Activated CD4-positive, alpha-beta T cell treated with anti-CD3 and anti-CD28 coated beads for 4 hours (primary cell): Measurements from ENCODE around the gene TDRD5.

Experiments
- DNase-seq, 2 donors: peaks; one replicate each; pipeline ENCODE4 v3.0.0-alpha.2; 2020

The TDRD5 gene, protein sequence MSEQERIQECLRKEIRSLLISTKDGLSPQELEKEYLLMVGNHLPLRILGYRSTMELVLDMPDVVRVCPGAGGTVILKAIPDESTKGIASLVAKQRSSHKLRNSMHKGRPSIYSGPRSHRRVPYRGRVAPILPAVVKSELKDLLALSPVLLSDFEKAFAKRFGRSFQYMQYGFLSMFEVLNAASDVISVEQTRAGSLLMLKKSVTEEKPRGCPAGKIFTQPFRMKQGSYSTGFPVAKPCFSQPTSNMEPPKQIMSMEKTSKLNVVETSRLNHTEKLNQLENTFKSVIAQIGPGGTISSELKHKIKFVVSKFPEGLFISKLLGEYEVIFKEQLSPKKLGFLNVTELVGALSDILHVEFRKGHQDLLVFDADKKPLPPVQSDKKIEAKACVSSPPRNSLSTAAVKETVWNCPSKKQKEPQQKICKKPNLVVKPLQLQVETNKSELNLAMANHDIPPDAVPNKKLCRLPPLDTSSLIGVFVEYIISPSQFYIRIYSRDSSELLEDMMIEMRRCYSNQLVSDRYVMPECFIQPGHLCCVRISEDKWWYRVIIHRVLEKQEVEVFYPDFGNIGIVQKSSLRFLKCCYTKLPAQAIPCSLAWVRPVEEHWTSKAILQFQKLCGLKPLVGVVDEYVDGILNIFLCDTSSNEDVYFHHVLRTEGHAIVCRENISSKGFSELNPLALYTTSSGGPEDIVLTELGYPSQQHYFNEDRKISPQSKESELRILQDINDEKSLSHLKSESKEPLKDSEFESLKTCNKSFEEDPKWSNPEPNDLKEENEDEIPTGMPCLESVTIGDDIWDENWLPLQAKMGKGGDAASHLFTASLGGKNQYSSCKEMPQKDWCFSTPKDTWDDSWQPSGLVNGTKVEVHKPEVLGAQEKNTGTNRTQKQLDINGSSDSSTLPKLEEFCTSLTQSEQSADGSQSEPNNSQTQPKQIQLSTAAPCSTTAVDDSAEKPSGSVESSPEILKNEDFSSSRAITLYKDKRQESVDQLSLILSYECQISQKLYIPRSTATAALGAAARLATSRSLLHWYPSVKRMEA

DNA sequence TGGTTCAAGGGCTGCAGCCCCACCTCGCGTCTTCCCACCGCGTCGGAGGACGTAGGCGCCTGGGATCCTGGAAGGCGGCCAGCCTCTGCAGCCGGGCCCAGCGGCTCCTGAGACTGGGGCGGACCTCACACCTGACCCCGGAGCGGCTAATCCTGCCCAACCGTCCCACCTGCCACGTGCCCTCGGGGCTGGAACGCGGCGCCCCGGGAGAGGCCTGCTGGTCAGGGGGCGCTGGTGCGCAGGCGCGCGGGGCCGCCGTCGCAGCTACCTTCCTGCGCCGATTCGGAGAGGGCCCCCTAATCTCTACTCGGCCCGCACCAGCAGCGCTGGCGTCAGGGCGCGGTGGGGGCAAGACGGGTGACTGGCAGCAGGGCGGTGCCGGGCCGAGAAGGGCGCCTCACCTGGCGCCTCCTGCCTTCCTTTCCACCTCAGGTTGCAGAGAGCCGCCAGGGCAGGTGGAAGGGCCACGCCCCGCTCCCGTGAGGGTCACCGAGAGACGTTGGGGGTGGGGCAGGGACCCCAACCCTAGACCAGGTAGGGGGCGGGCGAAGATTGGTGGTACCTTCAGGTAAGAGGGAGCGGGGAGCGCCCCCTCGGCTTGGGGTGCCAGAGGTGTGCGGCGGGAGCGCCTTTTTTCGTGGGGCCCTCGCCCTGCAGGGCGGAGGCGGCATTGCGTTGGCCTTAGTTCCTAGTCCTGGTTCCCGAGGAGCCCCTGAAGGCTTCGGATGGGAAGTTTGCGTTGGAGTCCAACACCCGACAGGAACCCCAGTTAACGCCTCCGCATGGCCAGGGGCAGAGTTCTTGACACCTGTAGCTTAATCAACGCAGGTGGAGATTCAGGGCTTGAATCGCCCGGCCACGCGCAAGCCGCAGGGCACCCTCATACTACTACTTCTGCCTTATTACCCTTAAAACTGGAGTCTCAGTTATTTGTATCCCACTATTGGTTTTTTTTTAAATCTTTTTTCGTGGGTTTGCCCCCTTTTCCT is at the start of gene TDRD5:
TSS of gene TDRD5 (plus strand) at position 241 of the 989 bp plus-strand sequence. CDS start 784 bp downstream, outside the sequence.
- no peak for DNase-seq

- DNase-seq, result no peak
Measured at GRCh38 chr1:179545321-179545720, 46.3 kb upstream of the TDRD5 start.

GRCh38 chr1:179547021-179547535 is 44.6 kb upstream of the TDRD5 start:
- DNase-seq, result no peak

- no peak for DNase-seq
Measured at GRCh38 chr1:179548666-179549367, 42.8 kb upstream of the TDRD5 start.

- DNase-seq, result no peak
Measured at GRCh38 chr1:179549368-179549700, 42.3 kb upstream of the TDRD5 start.

DNA sequence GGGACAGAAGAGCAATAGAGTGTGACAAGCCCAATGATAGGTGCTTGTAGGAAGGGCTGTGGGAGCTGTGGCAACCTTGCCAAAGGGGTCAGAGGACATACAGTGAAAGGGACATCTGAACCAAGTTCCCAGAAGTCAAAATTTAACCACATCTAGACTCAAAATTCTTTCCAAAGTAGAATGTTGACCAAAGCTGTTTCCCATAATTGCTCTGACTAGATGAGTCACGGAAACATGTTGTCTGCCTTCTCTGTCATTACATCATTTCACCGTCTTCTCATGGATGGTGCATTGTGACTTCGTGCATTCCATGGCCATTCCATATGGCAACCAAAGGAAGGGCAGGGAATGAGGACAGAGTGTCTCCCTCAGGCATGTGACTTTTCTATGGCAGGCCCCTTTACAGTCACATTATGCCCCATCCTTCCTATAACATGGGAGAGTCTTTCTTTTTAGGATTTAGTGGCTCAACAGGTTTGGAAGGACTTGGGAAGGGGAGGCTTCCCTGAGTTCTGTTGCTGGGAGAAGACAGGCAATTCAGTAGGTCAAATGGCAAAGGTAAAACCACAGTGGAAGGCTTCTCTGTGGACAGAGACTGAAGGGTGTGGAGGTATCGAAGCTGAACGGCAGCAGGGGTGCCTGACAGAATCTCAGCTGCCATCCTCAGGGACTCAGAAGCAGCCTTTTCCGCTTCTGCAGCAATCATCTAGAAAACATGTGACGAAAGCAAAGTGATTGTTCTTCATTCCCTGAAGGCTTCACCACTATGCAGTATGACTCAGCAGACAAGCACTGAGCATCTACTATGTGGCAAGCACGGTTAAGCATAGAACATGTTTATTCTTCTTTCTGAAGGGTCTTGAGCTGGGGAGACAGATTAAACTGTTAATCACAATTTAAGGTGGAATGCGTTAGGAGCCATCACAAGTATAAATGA is 40.6 kb upstream of the TDRD5 start:
- DNase-seq, result no peak

DNA sequence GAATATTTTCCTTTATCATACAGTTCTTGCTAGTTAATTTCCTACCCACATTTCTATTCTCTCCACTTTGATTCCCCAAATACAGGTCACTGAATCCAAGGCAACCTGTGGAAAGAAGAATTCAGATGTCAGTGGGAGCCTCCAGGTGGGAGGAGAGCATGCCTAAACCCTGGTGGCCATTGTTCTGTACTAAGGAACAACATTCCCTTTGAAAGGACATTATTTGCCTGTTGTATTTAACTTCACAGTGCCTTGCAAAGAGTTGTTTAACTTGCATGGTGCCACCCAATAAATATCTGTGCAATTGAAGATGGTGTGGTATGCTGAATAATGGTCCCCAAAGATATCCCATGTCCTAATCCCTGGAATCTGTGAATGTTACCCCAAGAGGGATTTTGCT is 37.2 kb upstream of the TDRD5 start:
- DNase-seq, result no peak

- DNase-seq, result no peak
Measured at GRCh38 chr1:179558078-179558477, 33.6 kb upstream of the TDRD5 start.

- DNase-seq, result no peak
Measured at GRCh38 chr1:179575497-179576314, 15.9 kb upstream of the TDRD5 start, which contains the start of gene NPHS2. Gene NPHS2 (minus strand): TSS chr1:179575948. CDS start chr1:179575864, 84 bp downstream.

- DNase-seq, result no peak
Measured at GRCh38 chr1:179576509-179576908, 15.1 kb upstream of the TDRD5 start.

DNA sequence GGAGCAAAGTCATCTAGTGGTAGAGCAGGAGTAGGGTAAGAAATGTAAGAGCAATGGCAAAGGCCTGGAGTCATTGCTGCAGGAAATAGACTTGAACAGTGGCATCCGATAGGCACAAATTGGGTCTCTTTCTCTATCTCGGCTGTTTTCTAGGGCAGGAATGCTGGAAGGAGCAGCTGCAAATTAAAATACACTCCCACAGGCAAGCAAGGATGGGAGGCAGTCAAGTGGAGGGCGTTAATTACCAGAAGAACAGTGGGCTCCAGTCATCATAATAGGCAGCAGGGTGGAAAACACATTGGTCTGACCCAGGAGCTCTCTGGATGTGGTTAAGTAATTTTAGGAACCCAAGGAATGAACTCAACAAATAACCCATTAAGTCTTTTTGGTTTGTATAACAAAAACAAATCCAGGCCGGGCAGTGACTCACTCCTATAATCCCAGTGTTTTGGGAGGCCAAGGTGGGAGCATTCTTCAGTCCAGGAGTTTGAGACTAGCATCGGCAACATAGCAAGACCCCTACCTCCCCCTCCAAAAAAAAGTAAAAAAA is 7.8 kb upstream of the TDRD5 start:
- no peak for DNase-seq

- DNase-seq, result no peak
Measured at GRCh38 chr1:179586107-179586823, 5.4 kb upstream of the TDRD5 start.

DNA sequence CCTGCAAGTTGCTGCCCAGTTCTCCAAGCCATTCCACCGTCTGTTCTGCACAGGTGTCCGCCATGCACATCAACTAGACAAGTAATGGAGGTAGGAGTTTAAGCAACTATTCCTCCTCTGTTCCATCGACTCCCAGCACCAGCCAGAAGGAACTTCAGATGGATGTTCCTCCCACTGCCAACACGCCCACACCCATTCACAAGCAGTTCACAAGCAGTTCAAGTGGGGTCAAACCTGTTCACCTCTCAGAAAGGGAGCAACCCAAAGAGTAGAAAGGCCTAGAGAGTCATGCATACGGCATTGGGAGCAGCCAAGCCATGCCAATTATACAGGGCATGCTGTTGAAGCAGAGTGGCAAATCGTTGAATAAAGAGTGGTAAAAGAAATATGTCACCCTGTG is 4.3 kb upstream of the TDRD5 start:
- no peak for DNase-seq

DNA sequence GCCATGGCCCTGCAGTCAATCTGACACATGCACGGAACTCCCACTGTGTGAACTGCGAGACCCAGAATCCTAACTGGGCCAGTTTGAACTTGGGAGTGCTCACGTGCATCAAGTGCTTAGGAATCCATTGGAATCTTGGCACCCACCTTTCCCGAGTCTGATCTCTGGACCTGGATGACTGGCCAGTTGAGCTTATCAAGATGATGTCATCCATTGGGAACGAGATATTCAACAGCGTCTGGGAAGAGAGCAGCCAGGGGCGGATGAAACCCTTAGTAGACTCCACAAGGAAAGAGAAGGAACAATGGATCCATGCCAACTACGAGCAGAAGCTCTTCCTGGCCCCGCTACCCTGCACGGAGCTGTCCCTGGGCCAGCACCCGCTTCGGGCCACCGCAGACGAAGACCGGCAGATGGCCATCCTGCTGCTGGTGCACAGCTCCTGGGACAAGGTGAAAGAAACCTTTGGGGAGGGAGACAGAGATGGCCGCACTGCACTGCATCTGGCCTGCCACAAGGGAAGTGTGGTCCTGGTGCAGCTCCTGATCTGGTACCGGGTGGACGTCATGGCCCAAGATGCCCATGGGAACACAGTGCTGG is 3.1 kb upstream of the TDRD5 start:
- DNase-seq, result no peak

- DNase-seq, result no peak
Measured at GRCh38 chr1:179589509-179589908, 2.1 kb upstream of the TDRD5 start.

GRCh38 chr1:179590671-179591070 is 961 bp upstream of the TDRD5 start:
- no peak for DNase-seq

DNA sequence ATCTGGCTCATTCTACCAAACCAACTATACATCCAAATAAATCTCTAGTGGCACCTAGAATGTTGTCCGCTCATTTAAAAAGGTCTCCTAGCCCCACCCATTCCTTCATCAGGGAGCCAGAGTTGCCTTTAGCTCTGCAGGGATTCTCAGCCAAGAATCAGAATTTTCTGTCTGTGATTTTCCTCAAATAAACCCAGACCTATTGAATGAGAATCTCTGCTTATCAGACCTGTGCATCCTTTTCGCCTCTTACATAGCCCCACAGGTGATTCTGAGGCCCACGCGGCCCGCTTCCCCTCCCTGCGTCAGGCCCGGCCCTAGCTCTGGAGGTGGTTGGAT is 410 bp upstream of the TDRD5 start:
- no peak for DNase-seq

DNA sequence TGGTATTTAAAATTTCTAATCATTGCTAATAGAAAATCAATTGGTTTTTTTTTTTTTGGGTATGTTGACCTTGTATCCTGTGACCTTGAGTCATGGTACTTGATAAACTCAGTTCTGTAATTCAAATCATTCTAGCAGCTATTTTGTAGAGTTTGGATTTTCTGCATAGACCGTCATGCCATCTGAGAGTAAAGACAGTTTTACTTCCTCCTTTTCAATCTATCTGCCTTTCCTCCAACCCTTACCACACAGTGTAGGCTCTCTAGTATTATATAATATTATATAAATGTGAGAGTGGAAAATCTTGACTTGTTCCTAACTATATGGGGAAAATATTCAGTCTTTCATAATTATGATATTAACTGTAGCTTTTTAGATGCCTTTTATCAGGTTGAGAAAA is 7.0 kb downstream of the TDRD5 start:
- no peak for DNase-seq
